ENCODE results near the gene SDCCAG8.

GRCh38 chr1:243266231-243266630, 10.4 kb downstream of the SDCCAG8 start:
- TF ChIP-seq CTCF (conservative IDR thresholded peaks at IDR 0.05; ENCODE audit: low read depth, low read length) (no peak), EZH2phosphoT487 (IDR thresholded peaks at IDR 0.05; ENCODE audit: borderline replicate concordance, low read length) (no peak)
